GM10266 (cell line): ENCODE data around the gene UMOD.

Experiments
- DNase-seq: peaks from one replicate; pipeline ENCODE4 v3.0.0; 2012; ENCODE audit errors: extremely low spot score
- TF ChIP-seq, protein P1 (sequence below): IDR thresholded peaks from 2 replicates; pipeline ENCODE4 v1.5.1; 2012; ENCODE audit warnings: mild to moderate bottlenecking, low read depth; ENCODE audit not compliant: control insufficient read depth, insufficient read depth; ENCODE audit errors: missing control alignments

UMOD gene

DNA sequence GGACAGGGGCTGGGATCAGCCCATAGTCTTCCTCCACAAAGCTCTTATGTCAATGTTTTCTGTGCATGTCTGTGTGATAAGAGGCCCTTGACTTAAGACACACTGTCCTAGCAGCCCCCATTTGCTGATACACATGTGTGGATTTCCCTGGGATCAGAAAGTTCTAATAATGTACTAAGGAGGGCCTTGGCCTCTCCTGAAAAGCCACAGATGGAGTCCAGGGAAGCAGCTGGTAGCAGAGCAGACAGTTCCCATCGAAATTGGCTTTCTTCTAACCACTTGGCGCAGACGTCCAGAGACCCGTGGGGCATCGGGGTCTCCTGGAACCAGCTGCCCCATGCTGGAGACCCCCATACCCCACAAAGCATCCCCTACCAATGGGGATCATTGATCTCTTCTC lies 20.9 kb downstream of the UMOD start:
- TF ChIP-seq, protein P1, sequence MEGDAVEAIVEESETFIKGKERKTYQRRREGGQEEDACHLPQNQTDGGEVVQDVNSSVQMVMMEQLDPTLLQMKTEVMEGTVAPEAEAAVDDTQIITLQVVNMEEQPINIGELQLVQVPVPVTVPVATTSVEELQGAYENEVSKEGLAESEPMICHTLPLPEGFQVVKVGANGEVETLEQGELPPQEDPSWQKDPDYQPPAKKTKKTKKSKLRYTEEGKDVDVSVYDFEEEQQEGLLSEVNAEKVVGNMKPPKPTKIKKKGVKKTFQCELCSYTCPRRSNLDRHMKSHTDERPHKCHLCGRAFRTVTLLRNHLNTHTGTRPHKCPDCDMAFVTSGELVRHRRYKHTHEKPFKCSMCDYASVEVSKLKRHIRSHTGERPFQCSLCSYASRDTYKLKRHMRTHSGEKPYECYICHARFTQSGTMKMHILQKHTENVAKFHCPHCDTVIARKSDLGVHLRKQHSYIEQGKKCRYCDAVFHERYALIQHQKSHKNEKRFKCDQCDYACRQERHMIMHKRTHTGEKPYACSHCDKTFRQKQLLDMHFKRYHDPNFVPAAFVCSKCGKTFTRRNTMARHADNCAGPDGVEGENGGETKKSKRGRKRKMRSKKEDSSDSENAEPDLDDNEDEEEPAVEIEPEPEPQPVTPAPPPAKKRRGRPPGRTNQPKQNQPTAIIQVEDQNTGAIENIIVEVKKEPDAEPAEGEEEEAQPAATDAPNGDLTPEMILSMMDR, result no peak
- no peak for DNase-seq

DNA sequence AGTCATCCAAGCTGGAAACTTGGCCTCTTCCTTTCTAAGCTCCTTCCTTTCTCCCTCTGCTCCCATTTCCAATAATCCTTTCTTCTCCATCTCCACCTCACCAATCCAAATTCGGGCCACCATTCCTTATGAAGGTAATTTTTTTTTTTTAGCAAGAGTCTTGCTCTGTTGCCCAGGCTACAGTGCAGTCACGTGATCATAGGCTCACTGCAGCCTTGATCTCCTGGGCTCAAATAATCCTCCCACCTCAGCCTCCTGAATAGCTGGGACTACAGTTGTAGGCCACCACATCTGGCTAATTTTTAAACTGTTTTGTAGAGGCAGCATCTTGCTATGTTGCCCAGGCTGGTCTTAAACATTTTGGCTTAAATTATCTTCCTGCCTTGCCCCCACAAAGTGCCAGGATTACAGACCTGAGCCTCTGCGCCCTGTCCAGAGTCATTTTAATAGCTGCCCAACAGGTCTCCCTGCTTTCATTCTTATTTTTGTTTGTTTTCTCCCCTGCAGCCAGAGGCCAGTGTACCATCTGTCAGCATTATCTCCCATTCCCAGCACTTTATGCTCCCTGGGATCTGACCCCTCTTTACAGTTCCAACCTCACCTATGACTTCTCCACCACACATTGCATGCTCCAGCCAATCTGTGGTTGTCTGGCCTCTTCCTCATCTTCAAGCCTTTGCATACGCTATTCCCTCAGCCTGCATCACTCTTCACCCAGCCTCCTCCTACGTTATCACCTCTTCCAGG lies 22.9 kb downstream of the UMOD start:
- TF ChIP-seq, protein P1, result no peak
- no peak for DNase-seq

DNA sequence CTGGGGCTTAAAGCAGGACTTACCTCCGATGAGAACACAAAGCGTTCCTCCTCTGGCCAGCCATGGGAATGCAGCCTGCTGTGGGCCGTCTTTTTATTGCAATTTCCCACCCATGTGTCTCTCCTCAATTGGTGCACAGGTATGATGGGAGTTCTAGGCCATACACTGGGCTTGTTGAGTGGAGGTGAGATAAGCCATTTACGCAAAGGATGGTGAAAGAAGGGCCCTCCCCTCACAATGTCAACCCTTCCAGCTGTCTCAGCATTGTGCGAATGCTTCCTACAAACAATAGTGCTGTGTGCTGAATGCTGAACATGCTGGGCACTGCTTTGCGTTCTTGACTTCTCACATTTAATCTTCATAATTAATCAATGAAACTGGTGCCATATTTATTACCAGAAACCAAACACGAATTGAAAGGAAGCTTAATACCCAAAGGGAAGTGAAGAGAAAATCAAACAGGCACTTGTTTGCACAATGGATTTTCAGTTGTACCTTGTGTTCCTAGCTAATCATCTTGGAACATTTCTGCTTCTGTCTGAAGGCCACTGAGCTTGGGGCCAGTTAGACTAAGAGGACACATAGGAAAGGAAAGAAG lies 25.0 kb downstream of the UMOD start, which contains the start of gene GP2:
Gene GP2 (minus strand): TSS at position 70 of the 598 bp plus-strand sequence. CDS start 1,082 bp downstream, outside the sequence.
- no peak for DNase-seq
- TF ChIP-seq, protein P1, result no peak

DNA sequence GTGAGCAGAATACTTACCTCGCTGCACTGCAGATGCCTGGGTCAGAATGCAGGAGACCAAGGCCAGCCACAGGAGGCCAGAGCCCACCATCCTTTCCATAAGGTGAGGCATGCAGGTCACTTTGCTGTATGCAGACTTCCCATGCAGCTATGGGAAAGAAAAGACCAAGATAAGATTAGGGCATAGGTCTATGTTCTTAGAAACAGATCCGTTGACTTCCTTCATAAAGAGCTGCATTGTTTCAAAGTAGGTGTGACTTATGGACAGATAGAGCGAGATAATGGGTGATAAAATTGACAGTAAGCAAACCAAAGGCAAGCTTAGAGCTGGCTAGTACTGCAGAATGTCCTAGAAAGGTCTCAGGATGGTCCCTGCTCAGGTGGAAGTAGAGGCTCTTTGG lies 26.2 kb downstream of the UMOD start:
- no peak for DNase-seq
- TF ChIP-seq, protein P1, result no peak

DNA sequence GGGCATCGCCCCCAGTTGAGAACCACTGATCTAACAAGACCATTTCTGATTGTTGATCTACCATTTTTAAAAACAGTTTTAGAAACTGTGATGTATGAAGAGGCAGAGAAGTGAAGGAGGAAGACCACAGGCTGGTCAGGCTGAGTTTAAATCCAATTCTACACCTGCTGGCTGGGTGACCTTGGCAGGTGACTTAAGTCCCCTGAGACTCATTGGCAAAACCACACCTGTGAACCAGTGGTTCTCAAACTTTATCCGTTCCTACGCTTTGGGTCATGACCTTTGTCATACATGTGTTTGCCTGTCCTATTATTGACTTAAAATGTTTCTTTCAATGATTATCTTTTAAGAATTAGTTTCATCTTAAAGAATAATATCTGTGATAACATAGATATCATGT lies 27.5 kb downstream of the UMOD start:
- DNase-seq, result no peak
- TF ChIP-seq, protein P1, result no peak

DNA sequence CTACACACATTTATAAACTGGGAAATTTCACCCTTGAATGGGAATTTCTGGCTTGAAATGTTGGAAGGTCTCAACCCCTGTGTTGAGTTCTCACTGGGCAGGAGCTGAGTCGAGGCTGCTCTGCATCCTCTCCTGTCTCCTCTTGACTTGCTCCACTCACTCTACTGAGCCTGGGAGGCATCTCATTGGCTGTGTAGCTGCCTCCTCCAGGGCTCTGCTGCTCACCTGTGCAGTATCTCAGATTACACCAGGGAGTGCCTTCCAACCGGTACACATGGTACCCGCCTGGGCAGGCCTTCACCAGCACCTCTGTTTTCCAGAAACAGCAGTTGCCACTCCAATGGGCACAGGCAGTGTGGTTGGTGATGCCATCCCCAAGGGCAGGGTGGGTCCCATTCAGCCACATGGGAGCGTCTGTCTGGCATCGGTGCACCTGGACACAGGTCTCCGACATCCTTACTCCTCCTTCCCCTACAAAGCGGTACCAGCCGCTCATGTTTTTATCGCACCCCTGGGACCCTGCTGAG lies 28.9 kb downstream of the UMOD start:
- DNase-seq, result no peak
- TF ChIP-seq, protein P1, result no peak

DNA sequence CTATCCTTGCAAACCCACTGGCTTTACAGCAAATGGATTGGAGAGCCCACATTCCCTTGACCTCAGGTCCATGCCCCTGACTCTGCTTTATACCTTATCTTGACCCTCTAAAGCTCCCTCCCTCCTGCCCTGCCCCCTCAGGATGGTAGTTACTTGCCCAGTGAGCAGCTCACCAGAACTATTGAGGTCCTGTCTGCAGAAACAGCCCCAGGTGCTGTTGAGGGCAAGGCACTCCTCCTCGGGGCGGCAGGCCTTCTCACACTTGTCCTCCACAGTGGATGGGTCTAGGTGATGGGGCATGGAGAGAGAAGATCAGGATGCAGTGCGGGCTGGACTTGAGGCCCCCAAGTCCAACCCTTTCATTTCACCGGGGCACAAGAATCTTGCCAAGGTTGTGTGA lies 29.8 kb downstream of the UMOD start:
- DNase-seq, result no peak
- TF ChIP-seq, protein P1, result no peak
